OCI-LY7 (cell line): ENCODE results near the gene KIF14. TPM values are rescaled to one million over a fixed set of nuclear protein-coding genes. Genes with fewer than 3 reads are reported as not detected.

ENCODE experiments used
- BruUV-seq: library from RNA; stranded (reverse); fragments of 400-500 nt; replicated peaks from 2 replicates; lab custom pipeline; 2021; lab: Mats Ljungman, UMichigan
- CTCF ChIA-PET: fragments of 300-600 bp; sonication (Branson Sonifier 250); formaldehyde crosslinking; loops from one replicate; lab custom pipeline; 2022; ENCODE audit warnings: antibody characterized with exemption; ENCODE audit not compliant: unreplicated experiment; lab: Charles Lee
- POLR2A ChIA-PET: fragments of 300-600 bp; sonication (Branson Sonifier 250); formaldehyde crosslinking; loops from one replicate; lab custom pipeline; 2022; ENCODE audit warnings: antibody characterized with exemption; lab: Charles Lee
- DNase-seq: peaks from one replicate; pipeline ENCODE4 v3.0.0-alpha.2; 2015; ENCODE audit warnings: low spot score
- H2AFZ ChIP-seq: fragments of 200-600 bp; sonication (generic), shearing (Covaris generic); 2 replicates; pipeline ENCODE4 v1.6.1; 2014; ENCODE audit warnings: mild to moderate bottlenecking, antibody characterized with exemption, low read length, moderate library complexity
- H3K27ac ChIP-seq: fragments of 200-600 bp; sonication (generic); 2 replicates; pipeline ENCODE4 v1.5.1; 2014; ENCODE audit warnings: mixed run types, low read depth, mild to moderate bottlenecking, moderate library complexity, low read length, inconsistent platforms; ENCODE audit not compliant: poor library complexity, severe bottlenecking
- H3K36me3 ChIP-seq: fragments of 200-600 bp; sonication (generic); 2 replicates; pipeline ENCODE4 v1.6.1; 2014; ENCODE audit warnings: mild to moderate bottlenecking, antibody characterized with exemption, low read length, moderate library complexity, mixed read lengths; ENCODE audit not compliant: insufficient read depth
- H3K4me1 ChIP-seq: fragments of 200-600 bp; sonication (generic); 2 replicates; pipeline ENCODE4 v1.5.1; 2014; ENCODE audit warnings: mild to moderate bottlenecking, low read length; ENCODE audit not compliant: insufficient read depth, poor library complexity, severe bottlenecking
- H3K4me2 ChIP-seq: fragments of 200-600 bp; sonication (generic); 2 replicates; pipeline ENCODE4 v1.6.1; 2014; ENCODE audit warnings: mild to moderate bottlenecking, low read length
- H3K4me3 ChIP-seq: fragments of 200-600 bp; sonication (generic); 2 replicates; pipeline ENCODE4 v1.5.1; 2014; ENCODE audit warnings: mild to moderate bottlenecking, low read depth, low read length; ENCODE audit not compliant: poor library complexity, severe bottlenecking
- H3K79me2 ChIP-seq: fragments of 200-600 bp; sonication (generic); 2 replicates; pipeline ENCODE4 v1.6.1; 2016; ENCODE audit warnings: low read depth, mild to moderate bottlenecking, low read length, moderate library complexity, mixed read lengths; ENCODE audit not compliant: insufficient read depth
- H3K9me2 ChIP-seq: fragments of 200-600 bp; sonication (generic); 2 replicates; pipeline ENCODE4 v1.6.1; 2016; ENCODE audit warnings: mild to moderate bottlenecking, low read length, mixed read lengths; ENCODE audit not compliant: insufficient read depth
- H3K9me3 ChIP-seq: fragments of 200-600 bp; sonication (generic); 2 replicates; pipeline ENCODE4 v1.6.1; 2014; ENCODE audit warnings: mild to moderate bottlenecking, mixed run types, low read length, mixed read lengths
- H4K20me1 ChIP-seq: fragments of 200-600 bp; sonication (generic); 2 replicates; pipeline ENCODE4 v1.6.1; 2014; ENCODE audit warnings: mild to moderate bottlenecking, antibody characterized with exemption, low read length, moderate library complexity, mixed read lengths; ENCODE audit not compliant: insufficient read depth
- CTCF ChIP-seq: fragments of 200-600 bp; sonication (generic); conservative IDR thresholded peaks from 2 replicates; pipeline ENCODE4 v1.5.1; 2014; ENCODE audit warnings: mild to moderate bottlenecking, antibody characterized with exemption, low read length, moderate library complexity, mixed read lengths
- EZH2phosphoT487 ChIP-seq: fragments of 200-600 bp; sonication (generic); IDR thresholded peaks from 2 replicates; pipeline ENCODE4 v1.6.1; 2018; ENCODE audit warnings: low read depth, borderline replicate concordance, mild to moderate bottlenecking, mixed run types, antibody characterized with exemption, low read length, moderate library complexity, mixed read lengths
- intact Hi-C: fragments of 100-400 bp; cut with micrococcal nuclease; formaldehyde crosslinking; loops from one replicate; pipeline ENCODE4 v1.10.0; 2022; ENCODE audit not compliant: unreplicated experiment
- total RNA-seq, 2 experiments: library from RNA; depleted of rRNA in 1 of 2; stranded (reverse); fragments of >200 nt in 1 of 2; shearing (Covaris generic) in 1 of 2; gene quantifications; 2 replicates each; pipeline ENCODE4 v1.2.3, GENCODE V29; 2014 to 2022

Gene KIF14
- total RNA-seq, 2 experiments from 2014 or later: 15.0 to 20.1 TPM

GRCh38 chr1:200564319-200564718, 56.2 kb downstream of the KIF14 start:
- no peak for TF ChIP-seq EZH2phosphoT487
- TF ChIP-seq CTCF: no peak
- CTCF ChIA-PET: interaction anchor here (0.6 kb wide), 1 partner anchor 208 kb away, joined by 3 read pairs; no protein-coding TSS in a partner anchor
- Histone ChIP-seq H3K79me2 (no peaks in the 10 kb centered on the region), H3K4me2 (no peak overlapping the region), H4K20me1 (no peaks in the 10 kb centered on the region), H3K9me2 (no peaks in the 10 kb centered on the region), H3K9me3 (no peaks in the 10 kb centered on the region), H3K27ac (no peak overlapping the region), H3K4me3 (no peak overlapping the region), H3K4me1 (no peaks in the 10 kb centered on the region), H3K36me3 (peaks cover 42% of the 10 kb centered on the region), H2AFZ (no peak overlapping the region)
- BruUV-seq: no TSS peak
- intact Hi-C loops: no loop called here
- POLR2A ChIA-PET: interaction anchor here (0.7 to 1.1 kb wide), 4 partner anchors 28 to 647 kb away, joined by 3 read pairs; no protein-coding TSS in a partner anchor
- DNase-seq: no peak

GRCh38 chr1:200561856-200562214, 58.7 kb downstream of the KIF14 start:
- no peaks in the 10 kb centered on the region for H3K9me2 ChIP-seq
- no peak overlapping the region for H3K4me2 ChIP-seq
- DNase-seq: no peak
- H3K4me3 ChIP-seq: no peak overlapping the region
- CTCF ChIA-PET: interaction anchor here (1.3 kb wide), 1 partner anchor 304 kb away, joined by 3 read pairs; no protein-coding TSS in a partner anchor
- no peak overlapping the region for H2AFZ ChIP-seq
- POLR2A ChIA-PET: interaction anchor here (0.5 to 1.0 kb wide), 3 partner anchors 12 to 79 kb away, joined by 3 read pairs; no protein-coding TSS in a partner anchor
- BruUV-seq: no TSS peak
- intact Hi-C loops: no loop called here
- no peaks in the 10 kb centered on the region for H4K20me1 ChIP-seq
- peaks cover 55% of the 10 kb centered on the region for H3K36me3 ChIP-seq
- no peaks in the 10 kb centered on the region for H3K79me2 ChIP-seq
- H3K27ac ChIP-seq: no peak overlapping the region
- TF ChIP-seq CTCF: no peak
- TF ChIP-seq EZH2phosphoT487: no peak
- H3K4me1 ChIP-seq: no peaks in the 10 kb centered on the region
- no peaks in the 10 kb centered on the region for H3K9me3 ChIP-seq

GRCh38 chr1:200558866-200559459, 61.6 kb downstream of the KIF14 start:
- intact Hi-C loops: loop anchor here (1.0 to 2.0 kb wide), 2 partner anchors 244 to 278 kb away; no protein-coding TSS in a partner anchor
- peak; percentile 44 for DNase-seq
- Histone ChIP-seq H3K79me2 (no peaks in the 10 kb centered on the region), H3K4me3 (no peak overlapping the region), H3K4me2 (no peak overlapping the region), H4K20me1 (no peaks in the 10 kb centered on the region), H3K9me3 (no peaks in the 10 kb centered on the region), H2AFZ (no peak overlapping the region), H3K27ac (no peak overlapping the region), H3K4me1 (no peaks in the 10 kb centered on the region), H3K9me2 (no peaks in the 10 kb centered on the region), H3K36me3 (peaks cover 44% of the 10 kb centered on the region)
- POLR2A ChIA-PET: interaction anchor here (0.6 to 1.4 kb wide), 2 partner anchors 8 to 103 kb away, joined by 3 to 4 read pairs; no protein-coding TSS in a partner anchor
- CTCF ChIA-PET: no interaction called here
- no TSS peak for BruUV-seq
- TF ChIP-seq EZH2phosphoT487 (no peak), CTCF (peak; percentile 92)
